GM08714 (cell line): Measurements from ENCODE around the gene L3MBTL3.

Experiments
- H3K4me3 ChIP-seq: fragments of 200-500 bp; sonication (Bioruptor generic); 2 replicates; pipeline ENCODE4 v1.5.1; 2014; ENCODE audit warnings: mild to moderate bottlenecking, low read length, inconsistent platforms
- ZNF274 ChIP-seq: IDR thresholded peaks from 2 replicates; pipeline ENCODE4 v1.6.1; 2012; ENCODE audit warnings: mild to moderate bottlenecking, low read depth, low read length

The L3MBTL3 gene

DNA sequence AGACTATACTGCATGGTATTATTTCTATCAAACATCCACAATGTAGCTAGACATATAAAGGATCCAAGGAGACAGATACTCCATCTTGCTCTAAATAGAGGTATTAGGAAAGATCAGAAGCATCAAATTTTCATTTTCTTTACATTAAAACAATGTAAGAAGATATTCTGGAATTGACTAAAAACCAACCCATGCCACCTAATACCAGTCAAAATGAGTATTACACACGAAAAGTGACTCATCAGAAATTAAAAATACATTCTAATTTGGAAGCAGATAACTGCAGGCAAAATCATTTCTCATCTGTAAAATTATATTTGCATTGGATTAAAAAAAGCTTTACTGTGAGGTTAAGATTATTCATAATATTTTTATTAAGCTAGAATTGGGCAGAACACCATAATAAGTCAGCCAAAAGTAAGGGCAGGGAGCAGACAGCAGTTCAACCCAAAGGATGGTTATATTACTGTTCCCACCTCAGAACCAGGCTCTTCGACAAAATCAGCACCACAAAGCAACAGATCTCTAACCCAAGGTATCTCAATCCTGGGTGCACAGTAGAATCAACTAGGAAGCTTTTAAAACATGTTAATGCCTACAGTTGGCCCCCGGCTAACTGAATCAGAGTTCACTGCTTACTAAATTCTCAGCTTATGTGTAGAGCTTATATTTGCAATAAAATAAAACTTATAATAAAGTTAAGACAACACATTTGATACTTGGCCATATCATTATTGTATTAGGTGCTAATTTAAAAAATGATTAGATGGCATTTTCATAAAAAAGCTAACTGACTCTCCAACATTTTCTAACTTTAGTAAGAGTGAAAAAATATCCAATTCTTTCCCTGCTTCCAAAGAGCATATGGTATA lies 169.2 kb downstream of the L3MBTL3 start:
- no peak for TF ChIP-seq ZNF274
- no peak overlapping the region for H3K4me3 ChIP-seq

- H3K4me3 ChIP-seq = no peak overlapping the region
- TF ChIP-seq ZNF274 = no peak
Observed at GRCh38 chr6:130188207-130188899, 170.0 kb downstream of the L3MBTL3 start.

- TF ChIP-seq ZNF274 = no peak
Observed at GRCh38 chr6:130189531-130190397, 171.4 kb downstream of the L3MBTL3 start.

More at GRCh38 chr6:130189531-130190397, 171.4 kb downstream of the L3MBTL3 start:
- no peak overlapping the region for H3K4me3 ChIP-seq
